ENCODE results near the gene IQSEC2. TPM values are rescaled to one million over a fixed set of nuclear protein-coding genes. Genes with fewer than 3 reads are reported as not detected.

IQSEC2 gene
- 10 to 100 TPM; 19.8 to 38.7 TPM for total RNA-seq

DNA sequence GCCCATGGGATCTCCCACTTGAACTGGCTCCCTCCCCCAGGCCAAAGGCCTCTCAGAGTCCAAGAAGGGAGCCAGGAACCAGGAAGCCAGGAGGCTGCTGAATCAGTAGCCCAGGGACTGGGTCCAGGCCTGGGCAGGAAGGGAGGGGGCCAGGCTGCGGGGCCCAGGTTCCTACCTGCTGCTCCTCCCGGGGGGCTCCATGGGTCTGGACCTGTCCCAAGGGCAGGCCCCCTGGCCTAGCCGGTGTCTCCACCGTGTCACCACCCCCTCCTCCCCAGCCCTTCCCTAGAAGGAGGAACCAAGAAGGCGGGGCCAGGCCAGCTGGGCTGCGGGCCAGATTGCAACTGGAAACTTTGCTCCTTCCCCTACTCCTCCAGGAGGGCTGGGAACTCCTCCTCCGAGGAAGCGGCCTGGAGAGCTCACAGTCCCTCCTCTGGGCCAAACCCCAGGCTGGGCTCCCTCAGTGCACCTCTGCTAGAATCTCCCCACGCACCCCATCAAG lies at the start of gene IQSEC2:
TSS of gene IQSEC2 (minus strand) at position 264 of the 502 bp plus-strand sequence.
- peak; percentile 72 for DNase-seq (ENCODE audit: low spot score)
- Histone ChIP-seq H3K36me3 (no peaks in the 10 kb centered on the region), H3K9me3 (no peaks in the 10 kb centered on the region), H3K4me3 (peak within 1 kb of the TSS; percentile 16 to 25), H3K27ac (peak within 1 kb of the TSS; percentile 64 to 71), H3K4me1 (replicated peaks) (no peaks in the 10 kb centered on the region), H3K27me3 (replicated peaks; ENCODE audit: insufficient read depth) (no peaks in the 10 kb centered on the region)
- intact Hi-C loops (cut with DNase I), result loop anchor here (5.0 to 10.0 kb wide), 2 partner anchors 41 to 153 kb away; partner anchors contain the start of gene HSD17B10
- WGBS, result 3% methylated on average over 3 of the region's 9 CpGs
- TF ChIP-seq POLR2AphosphoS5 (IDR thresholded peaks at IDR 0.05) (peak; percentile 46), POLR2A (IDR thresholded peaks at IDR 0.05) (peak; percentile 44)
- TF ChIP-seq, protein P1, sequence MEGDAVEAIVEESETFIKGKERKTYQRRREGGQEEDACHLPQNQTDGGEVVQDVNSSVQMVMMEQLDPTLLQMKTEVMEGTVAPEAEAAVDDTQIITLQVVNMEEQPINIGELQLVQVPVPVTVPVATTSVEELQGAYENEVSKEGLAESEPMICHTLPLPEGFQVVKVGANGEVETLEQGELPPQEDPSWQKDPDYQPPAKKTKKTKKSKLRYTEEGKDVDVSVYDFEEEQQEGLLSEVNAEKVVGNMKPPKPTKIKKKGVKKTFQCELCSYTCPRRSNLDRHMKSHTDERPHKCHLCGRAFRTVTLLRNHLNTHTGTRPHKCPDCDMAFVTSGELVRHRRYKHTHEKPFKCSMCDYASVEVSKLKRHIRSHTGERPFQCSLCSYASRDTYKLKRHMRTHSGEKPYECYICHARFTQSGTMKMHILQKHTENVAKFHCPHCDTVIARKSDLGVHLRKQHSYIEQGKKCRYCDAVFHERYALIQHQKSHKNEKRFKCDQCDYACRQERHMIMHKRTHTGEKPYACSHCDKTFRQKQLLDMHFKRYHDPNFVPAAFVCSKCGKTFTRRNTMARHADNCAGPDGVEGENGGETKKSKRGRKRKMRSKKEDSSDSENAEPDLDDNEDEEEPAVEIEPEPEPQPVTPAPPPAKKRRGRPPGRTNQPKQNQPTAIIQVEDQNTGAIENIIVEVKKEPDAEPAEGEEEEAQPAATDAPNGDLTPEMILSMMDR (IDR thresholded peaks at IDR 0.05), result no peak

DNA sequence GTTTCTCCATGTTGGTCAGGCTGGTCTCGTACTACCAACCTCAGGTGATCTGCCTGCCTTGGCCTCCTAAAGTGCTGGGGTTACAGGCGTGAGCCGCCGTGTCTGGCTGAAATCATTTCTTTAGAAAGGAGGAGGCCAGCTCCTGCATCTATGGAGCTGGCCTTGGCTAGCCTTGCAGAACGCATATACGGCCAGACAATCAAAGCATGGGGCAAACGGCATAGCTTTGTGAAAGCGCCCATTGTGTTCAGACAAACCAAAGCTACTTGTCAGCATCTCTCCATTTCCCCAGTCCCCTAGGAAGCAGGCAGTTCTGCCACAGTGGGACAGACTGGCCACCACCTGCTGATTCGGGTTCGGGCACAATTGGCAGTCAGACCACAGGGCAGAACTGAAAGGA lies 48.9 kb upstream of the IQSEC2 start:
- Histone ChIP-seq H3K9me3 (no peaks in the 10 kb centered on the region), H3K4me1 (replicated peaks) (no peaks in the 10 kb centered on the region), H3K27me3 (replicated peaks; ENCODE audit: insufficient read depth) (no peaks in the 10 kb centered on the region), H3K4me3 (no peak overlapping the region), H3K36me3 (no peaks in the 10 kb centered on the region), H3K27ac (no peak overlapping the region)
- TF ChIP-seq, protein P1 (IDR thresholded peaks at IDR 0.05), result no peak
- TF ChIP-seq POLR2AphosphoS5 (IDR thresholded peaks at IDR 0.05), result no peak
- no peak for TF ChIP-seq POLR2A (IDR thresholded peaks at IDR 0.05)
- intact Hi-C loops (cut with DNase I), result no loop called here
- 87% methylated on average over 9 of the region's 10 CpGs for WGBS
- DNase-seq (ENCODE audit: low spot score), result no peak

DNA sequence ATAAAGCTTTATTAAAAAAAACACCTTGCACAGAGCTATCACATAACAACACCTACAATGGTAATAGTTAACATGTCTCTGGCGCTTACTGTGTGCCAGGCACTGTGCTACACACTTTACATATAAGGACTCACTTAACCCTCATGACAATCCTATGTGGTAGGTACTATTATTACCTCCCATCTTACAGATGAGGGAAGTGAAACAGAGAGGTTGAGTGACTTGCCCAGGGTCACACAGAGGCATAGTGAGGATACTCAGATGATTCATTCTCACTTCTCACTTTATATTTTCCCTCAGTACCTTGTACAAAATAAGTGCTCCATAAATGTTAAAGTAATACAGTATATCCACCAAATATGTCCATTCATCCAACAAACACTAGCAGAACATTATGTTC lies 43.4 kb upstream of the IQSEC2 start:
- Histone ChIP-seq H3K36me3 (no peaks in the 10 kb centered on the region), H3K27ac (no peak overlapping the region), H3K9me3 (no peaks in the 10 kb centered on the region), H3K4me1 (replicated peaks) (no peaks in the 10 kb centered on the region), H3K27me3 (replicated peaks; ENCODE audit: insufficient read depth) (no peaks in the 10 kb centered on the region), H3K4me3 (no peak overlapping the region)
- WGBS, result 94% methylated on average over 1 of the region's 1 CpG
- TF ChIP-seq POLR2AphosphoS5 (IDR thresholded peaks at IDR 0.05), result no peak
- TF ChIP-seq, protein P1 (IDR thresholded peaks at IDR 0.05), result no peak
- no peak for TF ChIP-seq POLR2A (IDR thresholded peaks at IDR 0.05)
- intact Hi-C loops (cut with DNase I), result loop anchor here (5.0 kb wide), 1 partner anchor 43 kb away; the partner anchor contains the start of gene IQSEC2
- DNase-seq (ENCODE audit: low spot score), result no peak

DNA sequence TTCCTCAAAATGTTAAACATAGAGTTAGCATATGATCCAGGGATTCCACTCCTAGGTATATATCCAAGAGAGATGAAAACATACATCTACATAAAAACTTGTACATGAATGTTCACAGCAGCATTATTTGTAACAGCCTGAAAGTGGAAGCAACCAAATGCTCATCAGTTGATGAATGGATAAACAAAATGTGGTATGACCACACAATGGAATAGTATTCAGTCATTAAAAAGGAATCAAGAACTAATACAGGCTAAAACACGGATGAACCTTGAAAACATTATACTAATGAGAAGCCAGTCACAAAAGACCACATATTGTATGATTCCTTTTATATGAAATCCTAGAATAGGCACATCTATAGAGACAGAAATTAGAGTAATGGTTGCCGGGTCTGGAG lies 42.7 kb upstream of the IQSEC2 start:
- 94% methylated on average over 2 of the region's 2 CpGs for WGBS
- TF ChIP-seq POLR2AphosphoS5 (IDR thresholded peaks at IDR 0.05), result no peak
- TF ChIP-seq POLR2A (IDR thresholded peaks at IDR 0.05), result no peak
- TF ChIP-seq, protein P1 (IDR thresholded peaks at IDR 0.05), result no peak
- no peaks in the 10 kb centered on the region for H3K27me3 ChIP-seq (replicated peaks; ENCODE audit: insufficient read depth)

DNA sequence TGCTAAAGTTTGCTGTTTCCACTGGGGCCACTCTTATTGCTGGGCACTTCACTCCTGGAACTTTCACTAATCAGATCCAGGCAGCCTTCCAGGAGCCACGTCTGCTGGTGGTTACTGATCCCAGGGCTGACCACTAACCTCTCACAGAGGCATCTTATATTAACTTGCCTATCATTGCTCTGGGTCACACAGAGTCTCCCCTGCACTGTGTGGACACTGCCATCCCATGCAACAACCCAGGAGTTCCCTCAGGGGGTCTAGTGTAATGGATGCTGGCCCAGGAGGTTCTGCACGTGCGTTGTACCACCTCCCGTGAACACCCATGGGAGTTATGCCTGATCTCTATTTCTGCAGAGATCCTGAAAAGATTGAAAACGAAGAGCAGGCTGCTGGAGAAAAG lies 41.8 kb upstream of the IQSEC2 start:
- no peaks in the 10 kb centered on the region for H3K4me1 ChIP-seq (replicated peaks)
- DNase-seq (ENCODE audit: low spot score), result no peak
- no peak for TF ChIP-seq POLR2A (IDR thresholded peaks at IDR 0.05)
- TF ChIP-seq, protein P1 (IDR thresholded peaks at IDR 0.05), result no peak
- no peak for TF ChIP-seq POLR2AphosphoS5 (IDR thresholded peaks at IDR 0.05)
- WGBS, result 44% methylated on average over 5 of the region's 5 CpGs
- no peaks in the 10 kb centered on the region for H3K27me3 ChIP-seq (replicated peaks; ENCODE audit: insufficient read depth)
- H3K9me3 ChIP-seq, result no peaks in the 10 kb centered on the region
- intact Hi-C loops (cut with DNase I), result loop anchor here (5.0 kb wide), 1 partner anchor 41 kb away; the partner anchor contains the start of gene IQSEC2
- no peak overlapping the region for H3K4me3 ChIP-seq
- H3K36me3 ChIP-seq, result no peaks in the 10 kb centered on the region
- no peak overlapping the region for H3K27ac ChIP-seq

More for the DNA sequence above, 42.7 kb upstream of the IQSEC2 start:
- Histone ChIP-seq H3K36me3 (no peaks in the 10 kb centered on the region), H3K9me3 (no peaks in the 10 kb centered on the region), H3K4me3 (no peak overlapping the region), H3K27ac (no peak overlapping the region), H3K4me1 (replicated peaks) (no peaks in the 10 kb centered on the region)
- intact Hi-C loops (cut with DNase I), result loop anchor here (5.0 kb wide), 1 partner anchor 42 kb away; the partner anchor contains the start of gene IQSEC2
- no peak for DNase-seq (ENCODE audit: low spot score)
